Renal pelvis (tissue), 4 donors: Measurements from ENCODE around the gene KRTAP4-7. TPM values are rescaled to one million over a fixed set of nuclear protein-coding genes. Genes with fewer than 3 reads are reported as not detected.
"Not testable (repeated sequence)": the region's sequence is repeated elsewhere in the genome, so short reads cannot be mapped to it uniquely, and the experiment has no call there.

ENCODE experiments used
- DNase-seq: peaks from one replicate; pipeline ENCODE4 v3.0.0-alpha.2; 2013
- polyA plus RNA-seq, 3 donors: library from polyadenylated mRNA; unstranded; fragments of 120-200 nt; gene quantifications; one replicate each; pipeline ENCODE4 v1.2.1, GENCODE V29; 2013; ENCODE audit not compliant: insufficient read length in 3 of 3

KRTAP4-7 gene
- polyA plus RNA-seq, 3 donors: not detected

- not testable (repeated sequence) for DNase-seq
Measured at GRCh38 chr17:41108728-41109386, 24.9 kb downstream of the KRTAP4-7 start.

GRCh38 chr17:41111151-41111885 lies 27.4 kb downstream of the KRTAP4-7 start:
- no peak for DNase-seq

DNA sequence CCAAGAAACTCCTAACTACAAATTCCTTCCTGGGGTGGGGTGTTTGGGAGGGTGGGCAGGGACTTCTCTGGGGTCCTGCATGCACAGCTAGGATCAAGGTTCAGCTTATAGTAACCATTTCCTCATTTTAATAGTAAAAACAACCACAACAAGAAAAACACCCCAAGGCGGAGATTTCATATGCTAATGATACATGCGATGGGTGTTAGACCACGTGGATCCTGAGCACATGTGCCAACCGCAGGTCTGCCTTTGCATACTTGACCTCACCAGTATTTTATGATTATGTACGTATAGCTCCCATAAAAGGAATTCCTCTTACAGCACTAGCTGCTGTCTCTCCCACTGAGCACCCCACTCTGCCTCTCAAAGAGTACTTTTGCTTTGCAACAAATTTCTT lies 32.3 kb downstream of the KRTAP4-7 start:
- DNase-seq: no peak

- not testable (repeated sequence) for DNase-seq
Measured at GRCh38 chr17:41117846-41118386, 34.0 kb downstream of the KRTAP4-7 start, which contains the start of gene KRTAP4-11. TSS of gene KRTAP4-11 (minus strand) at chr17:41118373. CDS start at chr17:41118315, 58 bp downstream.

DNA sequence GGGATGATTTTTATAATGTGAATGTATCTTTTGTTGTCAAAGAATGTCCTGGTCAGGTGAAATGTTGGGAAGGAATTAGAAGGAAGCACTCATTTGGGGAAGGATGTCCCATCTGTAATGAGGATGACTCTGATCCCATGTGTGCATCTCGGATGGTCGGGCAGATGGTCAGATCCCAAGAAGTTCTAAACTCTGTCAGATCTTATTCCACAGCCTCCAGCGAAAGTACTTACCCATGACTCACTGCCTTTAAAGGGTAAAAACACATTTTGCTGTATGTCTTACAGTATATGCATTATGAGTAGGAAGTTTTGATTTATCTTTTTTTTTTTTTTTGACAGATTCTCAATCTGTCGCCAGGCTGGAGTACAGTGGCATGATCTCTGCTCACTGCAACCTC lies 34.8 kb downstream of the KRTAP4-7 start:
- DNase-seq: no peak

DNA sequence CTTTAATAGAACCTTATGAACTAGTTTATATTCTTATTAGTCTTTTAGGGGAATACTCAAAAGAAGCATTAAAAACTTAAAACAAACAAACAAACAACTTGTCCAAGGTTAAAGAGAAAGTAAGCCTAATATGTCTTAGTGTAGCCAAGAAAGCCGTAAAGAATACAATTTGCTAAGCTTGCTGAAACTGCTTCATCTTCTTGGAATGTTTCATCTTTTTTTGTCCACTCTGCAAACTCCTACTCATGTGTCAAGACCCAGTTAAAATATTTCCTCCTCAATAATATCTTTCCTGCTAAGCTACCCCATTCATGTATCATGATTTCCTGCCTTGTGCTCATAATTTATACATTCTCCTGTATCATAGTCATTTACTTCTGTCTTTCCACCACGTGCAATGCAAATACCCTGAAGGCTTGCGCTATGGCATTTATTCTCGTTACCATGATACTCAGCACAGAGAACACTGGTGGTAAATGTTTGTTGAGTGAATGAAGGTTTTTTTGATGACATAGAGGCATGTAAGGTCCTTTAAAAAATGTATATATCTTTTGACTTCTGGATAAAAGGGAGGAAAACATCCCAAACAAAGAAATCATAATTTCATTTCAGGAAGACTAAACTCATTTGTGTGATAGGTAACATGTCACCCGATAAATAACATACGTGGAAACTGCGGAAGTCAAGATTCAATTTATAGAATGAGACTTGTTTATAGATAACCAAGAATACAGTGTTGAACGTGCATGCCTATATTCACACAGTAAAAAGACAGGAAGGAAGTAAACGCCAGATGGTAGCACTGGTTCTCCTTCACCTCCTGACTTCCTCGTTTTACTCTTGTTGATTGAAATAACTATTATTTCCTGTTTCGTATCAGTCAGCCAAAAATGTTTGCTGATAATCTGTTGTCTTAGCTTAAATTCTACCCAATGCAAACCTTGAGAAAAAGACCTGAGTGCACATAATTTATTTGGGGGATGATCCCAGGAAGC lies 36.0 kb downstream of the KRTAP4-7 start:
- not testable (repeated sequence) for DNase-seq

DNA sequence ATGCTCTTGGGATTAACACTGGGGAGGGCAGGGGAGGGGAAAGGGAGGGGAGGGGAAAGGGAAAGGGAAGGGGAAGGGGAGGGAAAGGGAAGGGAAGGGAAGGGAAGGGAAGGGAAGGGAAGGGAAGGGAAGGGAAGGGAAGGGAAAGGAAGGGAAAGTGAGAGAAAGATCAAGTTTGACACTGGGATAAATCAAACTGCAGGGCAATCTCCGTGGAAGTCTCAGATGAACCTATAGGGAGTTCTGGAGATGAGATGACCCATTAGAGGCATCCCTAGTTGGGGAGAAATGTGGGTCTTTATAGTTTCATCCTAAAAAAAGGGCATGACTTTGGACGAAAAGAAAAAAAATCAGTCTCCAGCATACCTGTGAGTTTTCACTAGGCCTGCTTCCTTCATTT lies 37.8 kb downstream of the KRTAP4-7 start:
- DNase-seq: no peak

DNA sequence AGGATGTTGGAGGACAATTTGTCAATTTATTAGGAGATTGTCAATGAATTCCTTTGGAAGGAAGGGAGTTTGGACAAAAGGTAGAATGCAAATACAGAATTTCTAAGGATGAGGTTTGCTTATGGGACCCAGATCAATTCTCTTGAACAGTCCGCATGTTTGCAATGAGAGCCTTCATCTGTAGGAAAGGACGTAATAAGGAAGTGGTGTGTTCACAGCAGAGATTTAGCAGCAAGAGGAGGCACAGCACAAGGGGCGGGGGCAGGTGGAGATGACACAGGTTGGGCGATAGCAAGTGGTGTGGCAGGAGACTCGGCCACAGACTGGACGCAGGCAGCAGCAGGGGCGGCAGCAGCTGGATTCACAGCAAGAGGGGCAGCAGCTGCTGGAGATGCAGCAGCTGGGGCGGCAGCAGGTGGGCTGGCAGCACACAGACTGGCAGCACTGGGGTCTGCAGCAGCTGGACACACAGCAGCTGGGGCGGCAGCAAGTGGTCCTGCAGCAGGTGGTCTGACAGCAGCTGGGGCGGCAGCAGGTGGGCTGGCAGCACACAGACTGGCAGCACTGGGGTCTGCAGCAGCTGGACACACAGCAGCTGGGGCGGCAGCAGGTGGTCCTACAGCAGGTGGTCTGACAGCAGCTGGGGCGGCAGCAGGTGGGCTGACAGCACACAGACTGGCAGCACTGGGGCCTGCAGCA lies 39.5 kb downstream of the KRTAP4-7 start:
- DNase-seq: not testable (repeated sequence)

- not testable (repeated sequence) for DNase-seq
Measured at GRCh38 chr17:41123991-41124371, 40.0 kb downstream of the KRTAP4-7 start, which contains the start of gene KRTAP4-12. TSS of gene KRTAP4-12 (minus strand) at chr17:41124182. CDS start at chr17:41124122, 60 bp downstream.

- DNase-seq: no peak
Measured at GRCh38 chr17:41125064-41125463, 41.1 kb downstream of the KRTAP4-7 start.

- DNase-seq: no peak
Measured at GRCh38 chr17:41126412-41126811, 42.5 kb downstream of the KRTAP4-7 start.

- no peak for DNase-seq
Measured at GRCh38 chr17:41127371-41127770, 43.4 kb downstream of the KRTAP4-7 start.

GRCh38 chr17:41131979-41132378 lies 48.0 kb downstream of the KRTAP4-7 start:
- no peak for DNase-seq

DNA sequence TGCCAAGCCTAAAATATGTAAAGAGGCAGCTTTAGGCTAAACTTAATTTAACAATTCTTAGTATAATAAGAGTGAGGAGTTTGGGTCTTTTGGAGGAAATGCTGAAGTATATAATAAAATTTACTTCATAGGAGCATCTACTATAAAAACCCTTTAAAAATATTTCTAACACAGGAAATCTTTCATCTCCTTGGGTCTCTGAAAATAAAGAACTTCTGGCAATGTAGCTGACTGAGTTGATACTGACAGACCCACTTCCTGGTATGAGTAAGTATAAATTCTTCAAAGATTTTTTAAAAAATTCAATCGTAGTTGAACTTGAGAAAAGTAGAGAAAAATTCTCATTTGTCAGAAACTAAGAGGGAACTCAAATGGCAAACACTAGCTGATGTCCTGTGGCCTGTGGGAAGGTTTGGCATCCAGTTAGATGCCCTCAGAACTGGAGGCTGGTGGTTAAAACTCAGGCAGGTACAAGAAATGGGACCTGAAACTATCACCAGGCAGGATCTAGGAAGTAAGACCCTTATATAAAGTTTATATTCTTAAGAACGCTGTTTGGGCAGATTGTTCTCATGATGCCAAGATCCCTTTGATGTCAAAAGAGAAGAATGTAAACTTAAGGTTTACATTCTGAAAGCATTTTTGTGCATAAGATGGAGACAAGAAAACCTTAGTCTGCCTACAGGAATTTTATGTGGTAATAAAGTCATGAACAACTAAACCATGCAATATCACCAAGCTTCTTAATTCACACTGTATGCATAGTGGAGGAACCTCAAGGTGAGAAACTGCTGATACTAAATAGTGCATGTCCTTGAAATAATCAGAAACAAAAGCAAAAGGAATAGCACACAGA lies 50.2 kb downstream of the KRTAP4-7 start:
- DNase-seq: no peak

Other genes with a start within 250 kb of the KRTAP4-7 start
- gene KRT12, start 216.9 kb upstream of the KRTAP4-7 start, polyA plus RNA-seq: under 1 TPM in 2 of 3 donors, not detected in 1; 0.19 to 0.36 TPM
- gene KRT20, start 198.9 kb upstream of the KRTAP4-7 start, polyA plus RNA-seq: under 1 TPM; 0.17 to 0.80 (median 0.36) TPM
- under 1 TPM; 0.71 to 1.00 (median 0.91) TPM for gene KRT23, start 146.5 kb upstream of the KRTAP4-7 start, polyA plus RNA-seq
- gene KRT39, start 117.2 kb upstream of the KRTAP4-7 start, polyA plus RNA-seq: not detected
- under 1 TPM in 1 of 3 donors, not detected in 2; 0.12 TPM for gene KRT40, start 99.8 kb upstream of the KRTAP4-7 start, polyA plus RNA-seq
- gene KRTAP3-3, start 90.0 kb upstream of the KRTAP4-7 start, polyA plus RNA-seq: not detected
- gene KRTAP3-2, start 84.2 kb upstream of the KRTAP4-7 start, polyA plus RNA-seq: not detected
- gene KRTAP3-1, start 75.0 kb upstream of the KRTAP4-7 start, polyA plus RNA-seq: not detected
- not detected for gene KRTAP1-5, start 56.9 kb upstream of the KRTAP4-7 start, polyA plus RNA-seq
- gene KRTAP1-4, start 54.0 kb upstream of the KRTAP4-7 start, polyA plus RNA-seq: not detected
- not detected for gene KRTAP1-3, start 49.3 kb upstream of the KRTAP4-7 start, polyA plus RNA-seq
- not detected for gene KRTAP1-1, start 42.7 kb upstream of the KRTAP4-7 start, polyA plus RNA-seq
- gene KRTAP2-1, start 36.8 kb upstream of the KRTAP4-7 start, polyA plus RNA-seq: not detected
- not detected for gene KRTAP2-2, start 28.9 kb upstream of the KRTAP4-7 start, polyA plus RNA-seq
- gene KRTAP2-3, start 24.0 kb upstream of the KRTAP4-7 start, polyA plus RNA-seq: not detected
- gene KRTAP2-4, start 18.3 kb upstream of the KRTAP4-7 start, polyA plus RNA-seq: not detected
- not detected for gene KRTAP4-8, start 14.0 kb downstream of the KRTAP4-7 start, polyA plus RNA-seq
- not detected for gene KRTAP4-16, start 18.1 kb downstream of the KRTAP4-7 start, polyA plus RNA-seq
- not detected for gene KRTAP4-9, start 21.2 kb downstream of the KRTAP4-7 start, polyA plus RNA-seq
- not detected for gene KRTAP4-11, start 34.2 kb downstream of the KRTAP4-7 start, polyA plus RNA-seq
- not detected for gene KRTAP4-12, start 40.0 kb downstream of the KRTAP4-7 start, polyA plus RNA-seq
- gene KRTAP4-6, start 56.4 kb downstream of the KRTAP4-7 start, polyA plus RNA-seq: not detected
- gene KRTAP4-5, start 65.7 kb downstream of the KRTAP4-7 start, polyA plus RNA-seq: not detected
- gene KRTAP4-4, start 76.6 kb downstream of the KRTAP4-7 start, polyA plus RNA-seq: not detected
- gene KRTAP4-3, start 84.1 kb downstream of the KRTAP4-7 start, polyA plus RNA-seq: not detected
- not detected for gene KRTAP4-2, start 94.1 kb downstream of the KRTAP4-7 start, polyA plus RNA-seq
- not detected for gene KRTAP4-1, start 100.8 kb downstream of the KRTAP4-7 start, polyA plus RNA-seq
- not detected for gene KRTAP9-1, start 105.7 kb downstream of the KRTAP4-7 start, polyA plus RNA-seq
- gene KRTAP9-2, start 142.5 kb downstream of the KRTAP4-7 start, polyA plus RNA-seq: not detected
- not detected for gene KRTAP9-3, start 148.3 kb downstream of the KRTAP4-7 start, polyA plus RNA-seq
- gene KRTAP9-8, start 153.8 kb downstream of the KRTAP4-7 start, polyA plus RNA-seq: not detected
- gene KRTAP9-4, start 165.5 kb downstream of the KRTAP4-7 start, polyA plus RNA-seq: not detected
- gene KRTAP9-9, start 171.2 kb downstream of the KRTAP4-7 start, polyA plus RNA-seq: not detected
- gene KRTAP9-6, start 181.2 kb downstream of the KRTAP4-7 start, polyA plus RNA-seq: under 1 TPM in 2 of 3 donors, not detected in 1; 0.09 to 0.22 TPM
- not detected for gene KRTAP9-7, start 191.5 kb downstream of the KRTAP4-7 start, polyA plus RNA-seq
- gene KRTAP29-1, start 218.7 kb downstream of the KRTAP4-7 start, polyA plus RNA-seq: not detected
- not detected for gene KRTAP16-1, start 225.2 kb downstream of the KRTAP4-7 start, polyA plus RNA-seq
- gene KRTAP17-1, start 231.6 kb downstream of the KRTAP4-7 start, polyA plus RNA-seq: not detected